ENCODE measurements around the gene SPACA5B. TPM values are rescaled to one million over a fixed set of nuclear protein-coding genes. Genes with fewer than 3 reads are reported as not detected.
"Not testable (repeated sequence)": the region's sequence is repeated elsewhere in the genome, so short reads cannot be mapped to it uniquely, and the experiment has no call there.

Gene SPACA5B
- total RNA-seq, 1 donor from 2014 or later: not detected

GRCh38 chrX:48180811-48181210 is 50.4 kb downstream of the SPACA5B start:
- H3K4me1 Mint-ChIP-seq (ENCODE audit: unreplicated experiment): no peaks in the 10 kb centered on the region
- TF ChIP-seq, protein P1, sequence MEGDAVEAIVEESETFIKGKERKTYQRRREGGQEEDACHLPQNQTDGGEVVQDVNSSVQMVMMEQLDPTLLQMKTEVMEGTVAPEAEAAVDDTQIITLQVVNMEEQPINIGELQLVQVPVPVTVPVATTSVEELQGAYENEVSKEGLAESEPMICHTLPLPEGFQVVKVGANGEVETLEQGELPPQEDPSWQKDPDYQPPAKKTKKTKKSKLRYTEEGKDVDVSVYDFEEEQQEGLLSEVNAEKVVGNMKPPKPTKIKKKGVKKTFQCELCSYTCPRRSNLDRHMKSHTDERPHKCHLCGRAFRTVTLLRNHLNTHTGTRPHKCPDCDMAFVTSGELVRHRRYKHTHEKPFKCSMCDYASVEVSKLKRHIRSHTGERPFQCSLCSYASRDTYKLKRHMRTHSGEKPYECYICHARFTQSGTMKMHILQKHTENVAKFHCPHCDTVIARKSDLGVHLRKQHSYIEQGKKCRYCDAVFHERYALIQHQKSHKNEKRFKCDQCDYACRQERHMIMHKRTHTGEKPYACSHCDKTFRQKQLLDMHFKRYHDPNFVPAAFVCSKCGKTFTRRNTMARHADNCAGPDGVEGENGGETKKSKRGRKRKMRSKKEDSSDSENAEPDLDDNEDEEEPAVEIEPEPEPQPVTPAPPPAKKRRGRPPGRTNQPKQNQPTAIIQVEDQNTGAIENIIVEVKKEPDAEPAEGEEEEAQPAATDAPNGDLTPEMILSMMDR (IDR thresholded peaks at IDR 0.05; ENCODE audit: unreplicated experiment): no peak
- DNase-seq (ENCODE audit: low spot score): no peak
- H3K27ac Mint-ChIP-seq (ENCODE audit: unreplicated experiment): no peak overlapping the region
- no peaks in the 10 kb centered on the region for H3K36me3 Mint-ChIP-seq (ENCODE audit: low read depth, unreplicated experiment)
- peaks cover 3% of the 10 kb centered on the region for H3K27me3 Mint-ChIP-seq (ENCODE audit: unreplicated experiment)
- no peak overlapping the region for H3K4me3 Mint-ChIP-seq (ENCODE audit: unreplicated experiment)
- H3K9me3 Mint-ChIP-seq (ENCODE audit: unreplicated experiment): no peaks in the 10 kb centered on the region

DNA sequence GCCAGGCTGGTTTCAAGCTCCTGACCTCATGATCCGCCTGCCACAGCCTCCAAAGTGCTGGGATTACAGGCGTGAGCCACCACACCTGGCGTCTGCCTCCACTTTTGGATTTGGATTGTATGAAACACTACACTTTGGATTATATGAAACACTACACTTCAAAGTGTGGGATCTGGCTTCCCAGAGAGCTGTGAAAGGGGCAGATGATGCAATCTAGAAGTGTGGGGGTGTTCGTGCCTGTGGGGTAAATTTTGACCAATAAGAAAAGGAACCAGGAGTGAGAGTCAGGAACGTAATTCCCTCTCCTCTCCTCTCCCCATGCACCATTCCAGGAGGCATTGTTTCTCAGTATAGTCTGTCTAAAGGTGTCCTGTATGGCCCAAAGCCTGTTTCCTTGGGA is 51.5 kb downstream of the SPACA5B start:
- not testable (repeated sequence) for H3K36me3 Mint-ChIP-seq (ENCODE audit: low read depth, unreplicated experiment); H3K4me3 Mint-ChIP-seq (ENCODE audit: unreplicated experiment); H3K9me3 Mint-ChIP-seq (ENCODE audit: unreplicated experiment); DNase-seq (ENCODE audit: low spot score); H3K27ac Mint-ChIP-seq (ENCODE audit: unreplicated experiment); H3K27me3 Mint-ChIP-seq (ENCODE audit: unreplicated experiment); H3K4me1 Mint-ChIP-seq (ENCODE audit: unreplicated experiment)

Other genes with a start within 250 kb of the SPACA5B start
- gene ZNF182, start 126.6 kb upstream of the SPACA5B start, total RNA-seq (ENCODE audit: unreplicated experiment): 7.0 TPM
- not detected for gene SPACA5, start 123.6 kb upstream of the SPACA5B start, total RNA-seq (ENCODE audit: unreplicated experiment)
- 1.7 TPM for gene ZNF630, start 59.0 kb upstream of the SPACA5B start, total RNA-seq (ENCODE audit: unreplicated experiment)
- not detected for gene SSX5, start 66.2 kb downstream of the SPACA5B start, total RNA-seq (ENCODE audit: unreplicated experiment)
- not detected for gene SSX1, start 124.8 kb downstream of the SPACA5B start, total RNA-seq (ENCODE audit: unreplicated experiment)
- gene SSX3, start 226.1 kb downstream of the SPACA5B start, total RNA-seq (ENCODE audit: unreplicated experiment): not detected